RWPE2 (cell line): ENCODE data around the gene USP48.

Experiments used
- ATAC-seq: fragments of 200-7000 bp; cut with Tn5 transposase; 3 replicates; pipeline ENCODE4 v1.9.1; 2021; ENCODE audit warnings: low read depth
- DNase-seq: peaks from one replicate; pipeline ENCODE4 v3.0.0-alpha.2; 2020; ENCODE audit warnings: low spot score
- H3K27ac ChIP-seq: fragments of 450-650 bp; 2 replicates; pipeline ENCODE4 v1.5.1; 2017; ENCODE audit warnings: mild to moderate bottlenecking; ENCODE audit not compliant: poor library complexity, severe bottlenecking
- H3K27me3 ChIP-seq: fragments of 250-450 bp; sonication (Bioruptor Pico); 2 replicates; pipeline ENCODE4 v1.5.1; 2021; ENCODE audit warnings: mild to moderate bottlenecking, moderate library complexity; ENCODE audit not compliant: insufficient read depth, poor library complexity, severe bottlenecking
- H3K36me3 ChIP-seq: fragments of 250-450 bp; sonication (Bioruptor Pico); 2 replicates; pipeline ENCODE4 v1.5.1; 2020; ENCODE audit warnings: low read depth, mild to moderate bottlenecking, moderate library complexity
- H3K4me1 ChIP-seq: fragments of 250-450 bp; sonication (Bioruptor Pico); 2 replicates; pipeline ENCODE4 v1.5.1; 2021; ENCODE audit warnings: mild to moderate bottlenecking, moderate library complexity; ENCODE audit not compliant: insufficient read depth, poor library complexity, severe bottlenecking
- H3K4me3 ChIP-seq: fragments of 250-450 bp; sonication (Bioruptor Pico); 2 replicates; pipeline ENCODE4 v1.5.1; 2021; ENCODE audit warnings: mild to moderate bottlenecking, moderate library complexity; ENCODE audit not compliant: severe bottlenecking
- H3K9me3 ChIP-seq: fragments of 250-450 bp; sonication (Bioruptor Pico); 2 replicates; pipeline ENCODE4 v1.5.1; 2021; ENCODE audit warnings: mild to moderate bottlenecking, moderate library complexity; ENCODE audit not compliant: severe bottlenecking
- CTCF ChIP-seq: fragments of 450-650 bp; IDR thresholded peaks from one replicate; pipeline ENCODE4 v1.5.1; 2017; ENCODE audit warnings: mild to moderate bottlenecking, moderate library complexity; ENCODE audit not compliant: poor library complexity, severe bottlenecking

Gene USP48

GRCh38 chr1:21704145-21704544 lies 78.8 kb downstream of the USP48 start:
- no peak for TF ChIP-seq CTCF
- H3K4me1 ChIP-seq = no peaks in the 10 kb centered on the region
- peaks cover 88% of the 10 kb centered on the region for H3K36me3 ChIP-seq
- no peak for ATAC-seq
- no peak overlapping the region for H3K4me3 ChIP-seq
- no peak overlapping the region for H3K27ac ChIP-seq
- no peaks in the 10 kb centered on the region for H3K9me3 ChIP-seq
- no peaks in the 10 kb centered on the region for H3K27me3 ChIP-seq
- no peak for DNase-seq

DNA sequence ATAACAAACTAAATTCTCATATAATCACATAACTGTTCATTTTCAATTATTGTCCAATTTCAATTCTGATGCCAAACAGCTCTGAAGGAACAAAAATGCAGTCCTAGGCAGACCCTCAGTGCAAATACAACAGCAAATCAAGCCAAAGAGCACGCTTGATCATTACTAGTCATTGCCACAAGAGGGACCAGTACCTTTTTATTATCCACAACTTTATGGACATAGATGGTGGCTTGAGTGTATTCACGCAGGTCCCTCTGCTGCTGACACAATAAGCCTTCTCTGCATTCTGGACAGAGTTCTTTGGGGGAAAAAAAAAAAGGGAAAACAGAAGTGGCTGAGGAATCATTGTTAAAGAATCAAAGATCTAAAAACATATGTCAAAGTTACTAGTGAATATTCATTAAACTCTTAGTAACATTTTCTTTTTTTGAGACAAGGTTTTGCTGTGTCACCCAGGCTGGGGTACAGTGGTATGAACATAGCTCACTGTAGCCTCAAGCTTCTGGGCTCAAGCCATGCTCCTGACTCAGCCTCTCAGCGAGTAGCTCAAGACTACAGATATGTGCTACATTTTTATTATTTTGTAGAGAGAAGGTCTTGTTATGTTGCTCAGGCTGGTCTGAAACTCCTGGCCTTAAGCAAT lies 79.5 kb downstream of the USP48 start:
- Histone ChIP-seq H3K27me3 (no peaks in the 10 kb centered on the region), H3K4me3 (no peak overlapping the region), H3K27ac (no peak overlapping the region), H3K4me1 (no peaks in the 10 kb centered on the region), H3K36me3 (peaks cover 90% of the 10 kb centered on the region), H3K9me3 (no peaks in the 10 kb centered on the region)
- ATAC-seq (0 out of 3 replicates have a peak, but pooled peaks have one; percentile 27), DNase-seq (no peak)
- TF ChIP-seq CTCF = peak; percentile 67

GRCh38 chr1:21702780-21703179 lies 80.2 kb downstream of the USP48 start:
- Histone ChIP-seq H3K4me1 (no peaks in the 10 kb centered on the region), H3K4me3 (no peak overlapping the region), H3K9me3 (no peaks in the 10 kb centered on the region), H3K27me3 (no peaks in the 10 kb centered on the region), H3K27ac (no peak overlapping the region), H3K36me3 (peaks cover 92% of the 10 kb centered on the region)
- no peak for ATAC-seq
- no peak for DNase-seq
- TF ChIP-seq CTCF = no peak

- DNase-seq (no peak), ATAC-seq (no peak)
- no peak for TF ChIP-seq CTCF
- Histone ChIP-seq H3K9me3 (no peaks in the 10 kb centered on the region), H3K27me3 (no peaks in the 10 kb centered on the region), H3K4me1 (no peaks in the 10 kb centered on the region), H3K27ac (no peak overlapping the region), H3K36me3 (peaks cover 81% of the 10 kb centered on the region), H3K4me3 (no peak overlapping the region)
These were observed 81.5 kb downstream of the USP48 start for GRCh38 chr1:21701401-21701800.

DNA sequence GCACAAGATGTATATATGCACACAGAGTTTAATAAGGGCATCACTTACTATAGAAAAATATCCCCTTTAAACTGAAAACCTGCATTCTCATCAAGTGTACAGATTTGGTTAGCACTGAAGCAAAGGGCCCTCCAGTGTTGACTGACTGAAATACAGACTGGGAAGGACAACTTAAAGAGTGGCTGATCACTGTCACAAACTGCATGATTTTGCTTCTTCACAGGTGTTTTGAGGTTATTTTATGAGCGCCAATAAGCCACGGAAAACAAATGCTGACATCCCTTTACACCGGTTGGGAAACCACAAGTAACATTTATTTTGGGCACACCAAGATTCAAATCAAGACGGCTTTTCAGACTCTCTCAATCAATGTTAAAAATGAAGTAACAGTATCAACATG lies 82.9 kb downstream of the USP48 start:
- TF ChIP-seq CTCF = no peak
- H3K27me3 ChIP-seq = no peaks in the 10 kb centered on the region
- peaks cover 76% of the 10 kb centered on the region for H3K36me3 ChIP-seq
- H3K4me3 ChIP-seq = no peak overlapping the region
- H3K4me1 ChIP-seq = no peaks in the 10 kb centered on the region
- no peaks in the 10 kb centered on the region for H3K9me3 ChIP-seq
- DNase-seq (no peak), ATAC-seq (no peak)
- no peak overlapping the region for H3K27ac ChIP-seq
